GM12891 (cell line): ENCODE measurements around the gene DHX38. TPM values are rescaled to one million over a fixed set of nuclear protein-coding genes. Genes with fewer than 3 reads are reported as not detected.
"Not testable (repeated sequence)": the region's sequence is repeated elsewhere in the genome, so short reads cannot be mapped to it uniquely, and the experiment has no call there.

Source experiments
- DNase-seq: peaks from one replicate; pipeline ENCODE4 v3.0.0; 2011; ENCODE audit warnings: low spot score; ENCODE audit not compliant: insufficient read length
- FAIRE-seq: peaks from 2 replicates; lab custom pipeline; 2011; peaks lifted over from hg19 to GRCh38; lab: Jason Lieb, UNC
- PAX5 ChIP-seq: IDR thresholded peaks from 2 replicates; pipeline ENCODE4 v1.6.1; 2011; ENCODE audit warnings: low read length, moderate library complexity, mild to moderate bottlenecking; ENCODE audit not compliant: insufficient read depth, severe bottlenecking
- POLR2A ChIP-seq: IDR thresholded peaks from 2 replicates; pipeline ENCODE4 v1.6.1; 2011; ENCODE audit warnings: low read depth, low read length, control low read depth
- POLR2AphosphoS5 ChIP-seq: IDR thresholded peaks from 2 replicates; pipeline ENCODE4 v1.6.1; 2011; ENCODE audit warnings: low read depth, low read length, control low read depth
- POU2F2 ChIP-seq: IDR thresholded peaks from 2 replicates; pipeline ENCODE4 v1.6.1; 2011; ENCODE audit warnings: low read depth, mild to moderate bottlenecking, control low read depth, low read length, moderate library complexity
- SPI1 ChIP-seq: IDR thresholded peaks from 2 replicates; pipeline ENCODE4 v1.6.1; 2011; ENCODE audit warnings: low read depth, low read length, control low read depth
- TAF1 ChIP-seq: IDR thresholded peaks from 2 replicates; pipeline ENCODE4 v1.6.1; 2011; ENCODE audit warnings: low read depth, low read length, control low read depth
- polyA plus RNA-seq: library from polyadenylated mRNA; unstranded; fragments of >200 nt; gene quantifications from one replicate; pipeline ENCODE4 v1.2.1, GENCODE V29; 2012; ENCODE audit warnings: low read depth, missing spikeins, inconsistent platforms; ENCODE audit not compliant: missing spikeins

DHX38 gene
- 48.8 TPM for polyA plus RNA-seq

DNA sequence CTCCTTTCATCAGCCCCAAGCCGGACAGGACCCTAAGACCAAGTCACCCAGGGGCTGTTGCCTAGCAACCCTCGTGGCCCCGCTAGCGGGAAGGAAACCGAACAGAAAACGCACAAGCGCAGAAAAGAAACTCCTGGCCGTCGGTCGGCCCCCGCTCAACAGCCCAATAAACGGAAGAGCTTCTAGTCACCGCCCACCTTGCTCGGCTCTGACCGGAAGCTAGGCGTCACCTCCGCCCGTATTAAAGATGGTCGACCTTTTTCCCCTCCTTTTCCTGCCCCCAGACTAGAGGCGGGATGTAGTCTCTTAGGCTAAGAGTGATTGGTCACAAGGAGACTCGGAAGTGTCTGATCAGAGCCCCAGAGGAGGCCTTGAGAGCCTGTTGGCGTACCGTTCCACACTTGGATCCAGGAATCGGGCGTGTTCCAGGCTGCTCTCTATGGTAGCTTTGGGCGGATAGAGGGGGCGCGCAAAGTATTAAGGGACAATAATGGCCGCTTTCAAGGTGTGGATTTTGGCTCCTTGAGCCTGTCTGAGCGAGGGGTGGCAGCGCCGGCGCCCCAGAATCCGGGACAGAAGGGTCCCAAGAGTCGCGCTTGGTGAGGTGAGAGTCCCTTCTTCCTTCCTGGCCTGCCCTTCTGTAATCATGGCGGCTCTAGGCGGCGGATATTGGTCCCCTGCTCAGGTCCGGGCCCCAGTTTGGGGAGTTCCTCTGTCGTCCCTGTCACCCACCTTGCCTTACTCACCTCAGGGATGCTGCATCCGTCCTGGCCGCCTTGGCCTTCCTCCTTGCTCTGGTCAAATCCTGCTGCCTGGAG is at the start of gene DHX38, which contains the start of gene TXNL4B:
Gene DHX38, plus strand, starts transcription at position 400 of the 818 bp plus-strand sequence. CDS start 2,311 bp downstream, outside the sequence.
Gene TXNL4B, minus strand, starts transcription at position 173 of the 818 bp plus-strand sequence. CDS start 2,871 bp downstream, outside the sequence.
- TF ChIP-seq POU2F2 (no peak), PAX5 (no peak), SPI1 (peak; percentile 63), POLR2A (peak; percentile 67; the same call in 1 of the 2 replicates), POLR2AphosphoS5 (peak; percentile 74), TAF1 (peak; percentile 79; the same call in 1 of the 2 replicates)
- DNase-seq (peak; percentile 92), FAIRE-seq (peak; percentile 96)

DNA sequence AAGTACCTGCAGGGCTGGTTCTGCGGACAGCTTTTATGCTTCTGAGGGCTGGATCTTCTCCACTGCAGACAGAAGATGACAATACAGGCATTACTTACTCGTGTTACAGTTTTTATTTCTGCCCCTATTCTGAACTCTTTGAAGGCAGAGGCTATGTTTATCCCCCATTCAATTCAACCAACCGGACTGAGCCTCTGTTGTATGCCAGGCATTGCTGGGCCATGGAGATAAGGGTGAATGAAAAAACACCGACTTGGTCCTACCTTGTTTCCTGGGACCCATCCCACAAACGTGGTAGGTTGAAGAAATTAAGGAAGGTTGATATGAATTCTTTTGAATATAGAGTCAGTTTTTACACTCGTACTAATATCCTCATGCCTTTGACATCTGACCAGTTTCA is 49.4 kb upstream of the DHX38 start:
- TF ChIP-seq SPI1 (no peak), POLR2AphosphoS5 (no peak), PAX5 (no peak), POU2F2 (no peak), POLR2A (no peak), TAF1 (no peak)
- DNase-seq, result no peak
- FAIRE-seq, result no peak

GRCh38 chr16:72044825-72045359 is 48.8 kb upstream of the DHX38 start:
- no peak for FAIRE-seq
- no peak for DNase-seq
- TF ChIP-seq POLR2A (no peak), POLR2AphosphoS5 (no peak), PAX5 (no peak), TAF1 (no peak), SPI1 (no peak), POU2F2 (no peak)

DNA sequence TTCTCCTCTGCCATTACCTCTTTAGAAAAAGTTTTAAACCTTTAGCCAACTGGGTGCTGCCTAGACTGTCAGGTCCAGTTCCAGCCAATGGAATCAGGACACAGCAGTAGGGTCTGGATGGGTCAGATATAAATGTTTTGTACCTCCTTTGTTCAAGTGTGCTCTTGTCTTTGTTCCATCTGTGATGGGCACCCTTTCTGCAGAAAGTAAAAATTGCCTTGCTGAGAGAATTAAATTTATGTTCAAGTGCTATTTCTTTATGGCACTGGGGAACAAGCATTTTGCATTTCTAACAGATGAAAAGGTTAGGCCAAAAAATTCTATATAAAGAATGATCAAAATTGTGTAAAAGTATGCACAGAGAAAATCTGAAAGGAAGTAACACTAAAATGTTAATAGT is 44.5 kb upstream of the DHX38 start:
- no peak for FAIRE-seq
- no peak for DNase-seq
- TF ChIP-seq POLR2A, result no peak
- TF ChIP-seq TAF1, result no peak
- no peak for TF ChIP-seq POLR2AphosphoS5
- no peak for TF ChIP-seq PAX5
- TF ChIP-seq POU2F2, result no peak
- no peak for TF ChIP-seq SPI1

GRCh38 chr16:72050769-72051464 is 42.7 kb upstream of the DHX38 start:
- TF ChIP-seq SPI1 (no peak), POLR2A (no peak)
- FAIRE-seq (no peak), DNase-seq (no peak)

DNA sequence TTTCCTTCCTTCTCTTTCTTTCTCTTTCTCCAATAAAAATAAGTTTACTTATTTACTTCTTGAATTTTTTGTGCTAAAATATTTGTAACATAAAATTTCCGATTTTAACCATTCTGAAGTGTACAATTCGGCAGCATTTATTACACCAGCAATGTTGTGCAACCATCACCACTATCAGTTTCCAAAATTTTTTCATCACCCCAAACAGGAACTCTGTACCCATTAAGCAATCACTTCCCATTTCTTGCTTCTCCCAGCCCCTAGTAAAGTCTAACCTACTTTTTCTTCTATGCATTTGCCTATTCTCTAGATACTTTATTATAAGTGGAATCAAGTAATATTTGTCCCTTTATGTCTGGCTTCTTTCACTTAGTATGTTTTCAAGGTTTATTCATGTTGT is 41.8 kb upstream of the DHX38 start:
- TF ChIP-seq POU2F2, result no peak
- FAIRE-seq, result no peak
- DNase-seq, result no peak

GRCh38 chr16:72054254-72054847 is 39.3 kb upstream of the DHX38 start, which contains the start of gene HP:
Gene HP, plus strand, starts transcription at chr16:72054505. Its CDS starts 148 bp downstream, at chr16:72054653.
- FAIRE-seq, DNase-seq: not testable (repeated sequence)

DNA sequence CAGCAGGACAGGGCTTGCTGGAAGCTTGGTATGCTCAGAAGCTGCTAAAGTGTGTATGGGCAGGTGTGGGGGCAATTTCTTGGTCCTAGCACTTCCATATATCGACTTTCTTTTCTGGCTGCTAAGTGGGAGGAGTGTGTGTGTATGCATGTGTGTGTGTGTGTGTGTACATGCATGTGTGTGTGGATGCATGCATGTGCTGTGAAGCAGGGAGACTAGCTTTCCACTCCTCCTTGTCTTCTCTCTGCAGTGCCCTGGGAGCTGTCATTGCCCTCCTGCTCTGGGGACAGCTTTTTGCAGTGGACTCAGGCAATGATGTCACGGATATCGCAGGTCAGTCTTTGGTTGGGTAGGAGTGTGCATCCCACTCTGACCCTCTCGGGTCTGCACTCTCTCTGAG is 37.7 kb upstream of the DHX38 start:
- FAIRE-seq, result no peak
- no peak for DNase-seq
- TF ChIP-seq SPI1 (no peak), PAX5 (no peak), TAF1 (no peak), POU2F2 (no peak), POLR2A (no peak), POLR2AphosphoS5 (no peak)

- DNase-seq, FAIRE-seq: not testable (repeated sequence)
Observed at GRCh38 chr16:72057313-72057712, 36.3 kb upstream of the DHX38 start.

GRCh38 chr16:72059060-72059459 is 34.6 kb upstream of the DHX38 start:
- not testable (repeated sequence) for DNase-seq, FAIRE-seq
